Cardiac fibroblast (primary cell): ENCODE measurements around the gene CAB39L.

ENCODE experiments used
- DNase-seq, 2 donors: peaks; one replicate each; pipeline versions ENCODE4 v3.0.0 to v3.0.0-alpha.2; 2010; ENCODE audit warnings: low read depth in 2 of 2
- H3K4me3 ChIP-seq, 2 donors: replicated peaks in 1 of 2; 1 replicate in 1 of 2; 2 replicates in 1 of 2; pipeline ENCODE4 v1.5.1; 2011; ENCODE audit warnings: low read depth in 2 of 2, low read length in 2 of 2, mild to moderate bottlenecking in 2 of 2, moderate library complexity in 1 of 2
- TF ChIP-seq, protein P1 (sequence below): IDR thresholded peaks from one replicate; pipeline ENCODE4 v1.5.1; 2011; ENCODE audit warnings: low read depth, mild to moderate bottlenecking, low read length, inconsistent platforms

CAB39L gene

DNA sequence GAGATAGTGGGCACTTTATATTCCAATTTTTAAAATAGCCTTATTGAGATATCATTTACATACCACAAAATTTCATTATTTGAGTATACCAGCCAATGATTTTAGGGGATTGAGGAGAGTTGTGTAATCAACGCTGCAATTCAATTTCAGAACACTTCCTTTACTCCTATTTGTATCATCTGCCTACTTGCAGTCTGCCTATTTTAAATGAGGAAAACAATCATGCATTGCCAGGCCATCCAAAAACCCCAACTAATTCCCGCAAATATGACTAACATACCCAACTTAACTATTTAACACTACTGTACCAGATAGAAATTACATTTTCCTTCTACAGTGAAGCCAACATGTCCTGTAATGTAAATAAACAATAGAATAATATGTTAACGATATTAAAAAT, 26.7 kb downstream of the CAB39L start:
- H3K4me3 ChIP-seq: no peak overlapping the region
- no peak for DNase-seq
- TF ChIP-seq, protein P1, sequence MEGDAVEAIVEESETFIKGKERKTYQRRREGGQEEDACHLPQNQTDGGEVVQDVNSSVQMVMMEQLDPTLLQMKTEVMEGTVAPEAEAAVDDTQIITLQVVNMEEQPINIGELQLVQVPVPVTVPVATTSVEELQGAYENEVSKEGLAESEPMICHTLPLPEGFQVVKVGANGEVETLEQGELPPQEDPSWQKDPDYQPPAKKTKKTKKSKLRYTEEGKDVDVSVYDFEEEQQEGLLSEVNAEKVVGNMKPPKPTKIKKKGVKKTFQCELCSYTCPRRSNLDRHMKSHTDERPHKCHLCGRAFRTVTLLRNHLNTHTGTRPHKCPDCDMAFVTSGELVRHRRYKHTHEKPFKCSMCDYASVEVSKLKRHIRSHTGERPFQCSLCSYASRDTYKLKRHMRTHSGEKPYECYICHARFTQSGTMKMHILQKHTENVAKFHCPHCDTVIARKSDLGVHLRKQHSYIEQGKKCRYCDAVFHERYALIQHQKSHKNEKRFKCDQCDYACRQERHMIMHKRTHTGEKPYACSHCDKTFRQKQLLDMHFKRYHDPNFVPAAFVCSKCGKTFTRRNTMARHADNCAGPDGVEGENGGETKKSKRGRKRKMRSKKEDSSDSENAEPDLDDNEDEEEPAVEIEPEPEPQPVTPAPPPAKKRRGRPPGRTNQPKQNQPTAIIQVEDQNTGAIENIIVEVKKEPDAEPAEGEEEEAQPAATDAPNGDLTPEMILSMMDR: no peak

DNA sequence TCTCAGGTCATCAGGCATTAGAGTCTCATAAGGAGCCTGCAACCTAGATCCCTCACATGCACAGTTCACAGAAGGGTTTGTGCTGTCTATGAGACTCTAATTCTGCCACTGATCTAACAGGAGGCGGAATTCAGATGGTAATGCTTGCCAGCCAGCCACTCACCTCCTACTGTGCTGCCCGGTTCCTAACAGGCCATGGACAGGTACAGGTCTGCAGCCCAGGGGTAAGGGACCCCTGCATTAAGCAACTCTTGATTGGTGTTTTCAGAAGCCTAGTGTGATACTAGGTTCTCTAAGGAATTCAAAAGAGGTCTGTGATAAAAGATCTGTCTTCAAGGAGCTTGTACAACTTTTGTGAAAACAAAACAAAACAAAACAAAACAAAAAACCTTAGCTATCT, 31.1 kb downstream of the CAB39L start:
- no peak for DNase-seq
- no peak overlapping the region for H3K4me3 ChIP-seq
- TF ChIP-seq, protein P1: no peak

DNA sequence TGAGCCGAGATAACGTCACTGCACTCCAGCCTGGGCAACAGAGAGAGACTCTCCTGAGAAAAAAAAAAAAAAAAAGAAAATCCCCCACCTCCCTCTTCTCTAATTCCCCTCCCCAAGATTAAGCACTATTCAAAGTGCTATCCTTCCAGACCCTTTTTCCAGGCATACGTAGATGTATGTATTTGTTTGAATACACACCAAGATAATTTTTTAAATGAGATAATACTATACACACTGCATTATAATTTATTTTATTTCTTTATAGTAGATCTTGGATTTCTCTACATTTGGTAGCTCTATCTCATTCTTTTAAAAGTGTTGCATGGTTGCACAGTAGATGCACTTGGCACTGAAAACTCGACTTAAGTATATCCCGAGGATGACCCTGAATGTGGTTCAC, 32.5 kb downstream of the CAB39L start:
- H3K4me3 ChIP-seq: no peak overlapping the region
- TF ChIP-seq, protein P1: no peak

DNA sequence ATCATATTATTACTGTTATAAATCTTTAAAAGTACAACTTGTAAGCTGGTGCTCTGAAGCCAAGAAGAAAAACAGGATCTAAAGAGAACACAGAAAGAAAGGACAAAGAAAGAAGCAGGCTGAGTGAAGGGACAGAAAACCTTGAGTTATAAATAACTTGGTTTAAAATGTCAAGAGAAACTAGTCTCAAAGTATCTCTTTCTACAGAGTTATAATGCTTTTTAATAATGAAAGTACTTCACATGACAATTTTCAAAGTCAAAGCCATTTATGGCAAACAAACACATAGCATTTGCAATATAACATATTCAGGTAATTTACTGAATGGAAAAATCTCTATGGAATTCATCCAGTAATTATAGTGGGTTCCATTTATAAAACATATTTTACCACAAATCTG, 33.4 kb downstream of the CAB39L start:
- DNase-seq: no peak
- TF ChIP-seq, protein P1: no peak
- no peak overlapping the region for H3K4me3 ChIP-seq

More for the DNA sequence above, 32.5 kb downstream of the CAB39L start:
- DNase-seq: no peak

DNA sequence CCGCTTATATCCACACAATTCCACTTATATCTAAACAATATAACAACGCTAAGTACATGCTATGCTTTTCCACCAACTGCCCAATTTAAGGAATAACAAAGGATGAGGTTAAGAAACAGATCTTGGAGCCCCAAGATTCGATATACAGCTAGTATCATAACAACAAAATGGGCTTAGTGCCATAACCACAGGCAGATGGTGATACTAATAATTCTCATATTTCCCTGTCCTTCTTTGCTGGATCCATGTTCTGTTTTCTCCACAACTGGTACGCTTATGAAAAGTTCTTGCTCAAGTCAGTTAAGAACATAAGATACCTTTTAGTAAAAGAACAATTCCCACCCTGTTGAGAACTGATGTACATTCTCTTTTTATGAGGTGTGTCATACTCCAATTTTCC, 33.9 kb downstream of the CAB39L start:
- TF ChIP-seq, protein P1: no peak
- peak in 1 of 2 donors; percentile 2 for DNase-seq

DNA sequence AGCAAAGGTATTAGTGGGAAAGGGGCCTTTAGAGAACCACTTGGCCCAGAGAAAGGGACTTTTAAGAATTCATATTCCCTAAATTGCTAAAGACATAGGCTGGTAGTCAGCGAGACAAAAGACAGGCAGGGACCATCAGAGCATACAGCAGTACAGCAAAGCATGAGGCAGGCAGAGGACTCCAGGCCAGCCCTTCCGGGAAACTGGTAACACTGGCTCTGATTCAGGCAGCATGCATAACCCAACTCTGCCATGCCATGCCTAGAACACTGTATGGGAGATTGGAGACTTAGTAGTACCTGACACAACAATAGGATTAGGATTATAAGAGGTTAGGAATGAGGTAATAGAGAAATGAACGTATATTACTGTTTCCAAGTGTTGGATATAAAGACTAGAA, 34.9 kb downstream of the CAB39L start:
- TF ChIP-seq, protein P1: no peak
- no peak overlapping the region for H3K4me3 ChIP-seq
- no peak for DNase-seq

More for the DNA sequence above, 33.9 kb downstream of the CAB39L start:
- H3K4me3 ChIP-seq: no peak overlapping the region

DNA sequence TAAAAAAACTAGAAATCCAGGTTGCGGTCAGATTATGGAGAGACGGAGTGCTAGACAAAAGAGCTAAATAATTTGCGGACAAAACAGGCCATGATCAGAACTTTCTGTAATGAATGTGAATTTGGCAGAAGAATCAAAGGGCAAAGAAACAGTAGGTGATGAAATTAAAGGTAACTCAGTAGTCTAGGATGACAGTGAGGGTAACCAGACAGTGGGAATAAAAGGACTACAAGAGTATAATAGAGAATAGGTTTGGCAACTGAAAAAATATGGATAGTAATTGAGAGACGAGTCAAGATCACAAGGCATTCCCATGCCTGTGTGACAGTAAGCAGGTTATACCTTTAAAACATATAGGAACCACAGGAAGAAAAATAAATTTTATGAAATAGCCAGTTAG, 35.9 kb downstream of the CAB39L start:
- no peak overlapping the region for H3K4me3 ChIP-seq
- DNase-seq: no peak
- TF ChIP-seq, protein P1: no peak
